Naive thymus-derived CD4-positive, alpha-beta T cell (primary cell): Measurements from ENCODE around the gene MBD3L2B. TPM values are rescaled to one million over a fixed set of nuclear protein-coding genes. Genes with fewer than 3 reads are reported as not detected.

Experiments used
- ATAC-seq: fragments of 150-1000 bp; cut with Tn5 transposase; 2 replicates; pipeline ENCODE4 v1.10.0; 2021; ENCODE audit warnings: mild to moderate bottlenecking, moderate library complexity
- CTCF ChIA-PET: fragments of 350-600 bp; sonication (Branson Sonifier 250); formaldehyde crosslinking; loops from one replicate; lab custom pipeline; 2021; ENCODE audit warnings: antibody characterized with exemption; lab: Charles Lee
- POLR2A ChIA-PET: fragments of 350-600 bp; sonication (Branson Sonifier 250); formaldehyde crosslinking; loops from one replicate; lab custom pipeline; 2021; ENCODE audit warnings: antibody characterized with exemption, inconsistent platforms; lab: Charles Lee
- DNase-seq, 9 donors: peaks; one replicate each; pipeline versions ENCODE4 v3.0.0 to v3.0.0-alpha.2; 2020 to 2022; ENCODE audit warnings: mixed read lengths in 1 of 9
- H3K27ac ChIP-seq: one replicate; pipeline ENCODE4 v1.7.0; 2013; ENCODE audit warnings: mild to moderate bottlenecking, low read depth, low read length, moderate library complexity
- H3K27me3 ChIP-seq, 2 donors: one replicate each; pipeline ENCODE4 v1.7.0; 2013; ENCODE audit warnings: low read length in 2 of 2, mild to moderate bottlenecking in 2 of 2, moderate library complexity in 2 of 2; ENCODE audit not compliant: control insufficient read depth in 2 of 2, insufficient read depth in 2 of 2
- H3K36me3 ChIP-seq, 3 experiments: 1 replicate in 2 of 3; 2 replicates in 1 of 3; pipeline ENCODE4 v1.7.0; 2013; ENCODE audit warnings: low read length in 3 of 3, mild to moderate bottlenecking in 3 of 3, moderate library complexity in 1 of 3; ENCODE audit not compliant: insufficient read depth in 3 of 3, control insufficient read depth in 2 of 3
- H3K4me1 ChIP-seq, 2 donors: one replicate each; pipeline ENCODE4 v1.7.0; 2013; ENCODE audit warnings: low read length in 2 of 2, mild to moderate bottlenecking in 2 of 2, moderate library complexity in 1 of 2; ENCODE audit not compliant: control insufficient read depth in 2 of 2, insufficient read depth in 2 of 2
- H3K4me3 ChIP-seq: 2 replicates; pipeline ENCODE4 v1.7.0; 2013; ENCODE audit warnings: mild to moderate bottlenecking, low read length
- H3K9me3 ChIP-seq, 3 experiments: 1 replicate in 2 of 3; 2 replicates in 1 of 3; pipeline ENCODE4 v1.7.0; 2013; ENCODE audit warnings: low read length in 3 of 3; ENCODE audit not compliant: control insufficient read depth in 2 of 3
- H3K27ac Mint-ChIP-seq, 9 donors: one replicate each; pipeline ENCODE4 v1.8.0; 2020 to 2022; ENCODE audit warnings: mixed read lengths in 9 of 9, mild to moderate bottlenecking in 8 of 9, moderate library complexity in 5 of 9, inconsistent platforms in 2 of 9
- H3K27me3 Mint-ChIP-seq, 5 donors: one replicate each; pipeline ENCODE4 v1.8.0; 2021 to 2022; ENCODE audit warnings: mixed read lengths in 5 of 5, mild to moderate bottlenecking in 1 of 5
- H3K36me3 Mint-ChIP-seq, 5 donors: one replicate each; pipeline ENCODE4 v1.8.0; 2020 to 2022; ENCODE audit warnings: mixed read lengths in 5 of 5, mild to moderate bottlenecking in 3 of 5, inconsistent platforms in 1 of 5
- H3K4me1 Mint-ChIP-seq, 7 donors: one replicate each; pipeline ENCODE4 v1.8.0; 2020 to 2022; ENCODE audit warnings: mixed read lengths in 7 of 7, mild to moderate bottlenecking in 3 of 7, inconsistent platforms in 1 of 7
- H3K4me3 Mint-ChIP-seq, 10 donors: one replicate each; pipeline ENCODE4 v1.8.0; 2020 to 2022; ENCODE audit warnings: mild to moderate bottlenecking in 10 of 10, mixed read lengths in 10 of 10, moderate library complexity in 6 of 10, inconsistent platforms in 2 of 10
- H3K9me3 Mint-ChIP-seq, 11 donors: one replicate each; pipeline ENCODE4 v1.8.0; 2020 to 2022; ENCODE audit warnings: mixed read lengths in 11 of 11, mild to moderate bottlenecking in 4 of 11, inconsistent platforms in 1 of 11, moderate library complexity in 1 of 11
- intact Hi-C, 2 donors: fragments of 100-400 bp; cut with micrococcal nuclease; formaldehyde crosslinking; loops; one replicate each; pipeline ENCODE4 v1.15.1; 2023
- polyA plus RNA-seq, 2 donors: library from polyadenylated mRNA; unstranded; fragments of 300-500 nt; fragmentation: Illumina TruSeq; gene quantifications; one replicate each; pipeline ENCODE4 v1.2.3, GENCODE V29; 2021
- total RNA-seq, 6 experiments: library from RNA in 5 of 6; stranded (reverse) in 5 of 6; gene quantifications; 1 replicate in 5 of 6; 2 replicates in 1 of 6; pipeline ENCODE4 v1.2.3 and lab custom pipeline; 2021 to 2026

Gene MBD3L2B
- total and polyA plus RNA-seq, 7 experiments from 2014 or later: not detected

DNA sequence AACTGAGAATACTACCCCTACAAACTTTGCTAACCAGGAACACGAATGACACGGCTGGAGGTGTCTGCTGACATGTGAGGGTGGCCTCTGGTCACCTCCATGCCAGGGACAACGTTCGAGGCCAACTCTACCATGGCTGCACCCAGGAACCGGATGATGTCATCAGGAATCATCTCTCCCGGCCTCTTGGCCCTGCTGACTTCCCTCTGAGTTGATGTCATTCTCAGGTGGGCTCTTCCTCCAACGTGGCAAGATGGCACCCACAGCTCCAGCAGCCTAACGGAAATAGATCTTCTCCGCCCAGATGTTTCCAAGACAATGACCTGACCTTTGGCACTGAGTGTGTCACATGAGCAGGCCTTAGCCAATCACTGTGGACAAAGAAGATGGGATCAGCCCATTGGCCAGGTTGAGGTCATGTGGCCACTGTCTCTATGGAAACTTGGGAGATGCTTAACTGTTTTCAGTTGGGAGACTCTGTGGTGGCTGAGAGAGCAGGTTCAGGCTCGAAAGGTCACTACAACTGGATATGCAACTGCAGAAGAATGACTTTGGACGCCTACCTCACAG lies 15.0 kb downstream of the MBD3L2B start:
- H3K4me3 Mint-ChIP-seq: peak overlapping the region in 2 of 10 donors; percentile 5 to 29
- Histone ChIP-seq H3K4me3 (no peak overlapping the region), H3K27ac (no peak overlapping the region), H3K27me3 (no peaks in the 10 kb centered on the region), H3K9me3 (no peaks in the 10 kb centered on the region), H3K4me1 (peaks cover 16 to 24% of the 10 kb centered on the region in 2 donors), H3K36me3 (no peaks in the 10 kb centered on the region)
- DNase-seq (no peak), ATAC-seq (no peak)
- POLR2A ChIA-PET: interaction anchor here (1.0 kb wide), 1 partner anchor 115 kb away, joined by 3 read pairs; no protein-coding TSS in a partner anchor
- H3K9me3 Mint-ChIP-seq: peaks cover 0 to 6% (median 0%) of the 10 kb centered on the region in 11 donors
- H3K27ac Mint-ChIP-seq: peak overlapping the region in 1 of 9 donors; percentile 14
- CTCF ChIA-PET: interaction anchor here (0.6 to 0.7 kb wide), 2 partner anchors 9 to 162 kb away, joined by 3 read pairs; no protein-coding TSS in a partner anchor
- H3K27me3 Mint-ChIP-seq: peaks cover 0 to under 1% (median 0%) of the 10 kb centered on the region in 5 donors
- H3K4me1 Mint-ChIP-seq: peaks cover 21 to 62% (median 39%) of the 10 kb centered on the region in 7 donors
- intact Hi-C loops: loop anchor here in 1 of 2 donors (10.0 kb wide), 2 partner anchors 61 to 271 kb away; partner anchors contain the start of genes GPR108 and TRIP10
- no peaks in the 10 kb centered on the region for H3K36me3 Mint-ChIP-seq

- ATAC-seq (peak; percentile 67), DNase-seq (peak in 5 of 9 donors; percentile 14 to 55 (median 54))
- H3K27me3 ChIP-seq: no peaks in the 10 kb centered on the region
- ChIA-PET POLR2A (no interaction called here), CTCF (interaction anchor here (0.6 to 1.6 kb wide), 5 partner anchors 9 to 1237 kb away, joined by 3 read pairs; no protein-coding TSS in a partner anchor)
- intact Hi-C loops: loop anchor here (1.0 to 10.0 kb wide), 5 partner anchors 60 to 372 kb away; partner anchors contain the start of genes TRIP10 (in 2 of the 2) and GPR108 (in 1 of the 2)
- H3K27me3 Mint-ChIP-seq: peaks cover 0 to 2% (median 0%) of the 10 kb centered on the region in 5 donors
- H3K4me1 ChIP-seq: peaks cover 11 to 18% of the 10 kb centered on the region in 2 donors
- no peak overlapping the region for H3K27ac ChIP-seq
- peak overlapping the region in 4 of 10 donors; percentile 26 to 45 (median 28) for H3K4me3 Mint-ChIP-seq
- H3K27ac Mint-ChIP-seq: no peak overlapping the region
- no peaks in the 10 kb centered on the region for H3K36me3 ChIP-seq
- H3K36me3 Mint-ChIP-seq: peaks cover 0 to 4% (median 0%) of the 10 kb centered on the region in 5 donors
- no peak overlapping the region for H3K4me3 ChIP-seq
- peaks cover 0 to 11% (median 4%) of the 10 kb centered on the region in 11 donors for H3K9me3 Mint-ChIP-seq
- peaks cover 20 to 65% (median 40%) of the 10 kb centered on the region in 7 donors for H3K4me1 Mint-ChIP-seq
- no peaks in the 10 kb centered on the region for H3K9me3 ChIP-seq
These were observed 16.8 kb downstream of the MBD3L2B start for GRCh38 chr19:7004313-7004931.

GRCh38 chr19:7000816-7001215 lies 20.4 kb downstream of the MBD3L2B start:
- DNase-seq (no peak), ATAC-seq (no peak)
- Mint-ChIP-seq H3K9me3 (peaks cover 0 to 11% (median 1%) of the 10 kb centered on the region in 11 donors), H3K36me3 (peaks cover 0 to 10% (median 0%) of the 10 kb centered on the region in 5 donors), H3K27ac (peak overlapping the region in 2 of 9 donors; percentile 26), H3K27me3 (peaks cover 0 to 2% (median 0%) of the 10 kb centered on the region in 5 donors), H3K4me3 (peak overlapping the region in 3 of 10 donors; percentile 19 to 53 (median 33)), H3K4me1 (peaks cover 14 to 55% (median 32%) of the 10 kb centered on the region in 7 donors)
- intact Hi-C loops: loop anchor here in 1 of 2 donors (10.0 kb wide), 2 partner anchors 56 to 266 kb away; partner anchors contain the start of genes GPR108 and TRIP10
- no peaks in the 10 kb centered on the region for H3K27me3 ChIP-seq
- no peaks in the 10 kb centered on the region for H3K9me3 ChIP-seq
- no peak overlapping the region for H3K4me3 ChIP-seq
- H3K36me3 ChIP-seq: no peaks in the 10 kb centered on the region
- no peaks in the 10 kb centered on the region for H3K4me1 ChIP-seq
- ChIA-PET CTCF (interaction anchor here (2.6 kb wide), 1 partner anchor 137 kb away, joined by 5 read pairs; no protein-coding TSS in a partner anchor), POLR2A (interaction anchor here (1.0 kb wide), 1 partner anchor 110 kb away, joined by 3 read pairs; no protein-coding TSS in a partner anchor)
- no peak overlapping the region for H3K27ac ChIP-seq

GRCh38 chr19:7000333-7000732 lies 20.9 kb downstream of the MBD3L2B start:
- Mint-ChIP-seq H3K9me3 (peaks cover 0 to 13% (median 4%) of the 10 kb centered on the region in 11 donors), H3K36me3 (peaks cover 0 to 15% (median 3%) of the 10 kb centered on the region in 5 donors), H3K4me1 (peaks cover 16 to 59% (median 37%) of the 10 kb centered on the region in 7 donors), H3K4me3 (peak overlapping the region in 2 of 10 donors; percentile 19 to 33), H3K27me3 (peaks cover 0 to 2% (median 0%) of the 10 kb centered on the region in 5 donors), H3K27ac (peak overlapping the region in 2 of 9 donors; percentile 26)
- CTCF ChIA-PET: interaction anchor here (2.6 kb wide), 1 partner anchor 137 kb away, joined by 5 read pairs; no protein-coding TSS in a partner anchor
- Histone ChIP-seq H3K36me3 (no peaks in the 10 kb centered on the region), H3K27ac (no peak overlapping the region), H3K4me3 (no peak overlapping the region), H3K9me3 (no peaks in the 10 kb centered on the region), H3K27me3 (no peaks in the 10 kb centered on the region), H3K4me1 (no peaks in the 10 kb centered on the region)
- intact Hi-C loops: loop anchor here in 1 of 2 donors (10.0 kb wide), 2 partner anchors 56 to 266 kb away; partner anchors contain the start of genes GPR108 and TRIP10
- DNase-seq (no peak), ATAC-seq (peak; percentile 56)
- POLR2A ChIA-PET: interaction anchor here (1.0 kb wide), 1 partner anchor 110 kb away, joined by 3 read pairs; no protein-coding TSS in a partner anchor

DNA sequence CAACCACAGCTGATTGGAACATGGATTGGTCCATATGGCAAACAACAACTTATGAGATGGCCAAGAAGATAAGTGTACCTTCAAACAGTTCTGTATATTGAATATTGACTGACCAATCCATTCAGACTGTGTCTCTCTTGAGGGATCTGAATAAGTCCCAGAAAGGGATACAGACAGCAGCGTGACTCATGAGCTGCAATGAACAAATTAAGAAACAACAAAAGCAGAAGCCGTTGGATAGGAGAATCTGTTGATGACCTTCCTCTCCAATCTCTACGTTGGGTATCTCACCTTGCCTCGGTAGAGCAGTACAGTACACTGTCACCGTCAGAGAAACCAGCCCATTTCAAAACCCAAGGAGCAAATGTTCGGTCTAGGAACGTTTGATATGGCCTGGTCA lies 21.3 kb downstream of the MBD3L2B start:
- ChIA-PET POLR2A (no interaction called here), CTCF (interaction anchor here (2.6 kb wide), 1 partner anchor 136 kb away, joined by 5 read pairs; no protein-coding TSS in a partner anchor)
- no peaks in the 10 kb centered on the region for H3K36me3 ChIP-seq
- no peak overlapping the region for H3K4me3 ChIP-seq
- no peaks in the 10 kb centered on the region for H3K4me1 ChIP-seq
- intact Hi-C loops: loop anchor here in 1 of 2 donors (10.0 kb wide), 2 partner anchors 55 to 265 kb away; partner anchors contain the start of genes GPR108 and TRIP10
- Mint-ChIP-seq H3K9me3 (peaks cover 0 to 17% (median 7%) of the 10 kb centered on the region in 11 donors), H3K36me3 (peaks cover 0 to 19% (median 7%) of the 10 kb centered on the region in 5 donors), H3K4me1 (peaks cover 20 to 63% (median 41%) of the 10 kb centered on the region in 7 donors), H3K27me3 (peaks cover 0 to 2% (median 0%) of the 10 kb centered on the region in 5 donors), H3K4me3 (peak overlapping the region in 1 of 10 donors; percentile 19), H3K27ac (peak overlapping the region in 1 of 9 donors; percentile 26)
- H3K9me3 ChIP-seq: no peaks in the 10 kb centered on the region
- no peak for DNase-seq
- peak; percentile 58 for ATAC-seq
- no peaks in the 10 kb centered on the region for H3K27me3 ChIP-seq
- H3K27ac ChIP-seq: no peak overlapping the region
